Germinal center (tissue), 1 donor: ENCODE results near the gene TMC4.

Experiments
- DNase-seq: peaks from one replicate; pipeline ENCODE4 v3.0.0; 2012; ENCODE audit warnings: mixed read lengths, low spot score

Gene TMC4

DNA sequence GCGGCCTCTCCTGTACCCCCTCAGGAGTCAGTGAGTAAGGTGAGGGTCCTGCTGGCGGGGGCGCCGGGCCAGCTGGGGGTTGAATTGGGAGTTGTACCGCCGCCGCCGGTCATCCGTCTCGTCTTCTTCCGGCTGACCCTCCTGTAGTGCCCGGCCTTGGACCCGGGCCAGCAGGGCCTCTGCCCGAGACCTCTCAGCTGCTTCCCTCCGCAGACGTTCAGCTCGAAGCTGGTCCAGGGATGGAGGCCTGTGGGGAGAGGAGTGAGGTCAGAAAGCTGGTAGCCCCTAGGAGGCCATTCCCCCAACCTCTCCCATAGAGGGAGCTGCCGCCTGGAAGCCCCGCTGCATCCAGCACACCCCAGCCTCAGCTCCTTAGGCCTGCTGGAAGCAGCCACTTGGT is 17.3 kb downstream of the TMC4 start:
- no peak for DNase-seq

- no peak for DNase-seq
These were observed 18.2 kb downstream of the TMC4 start for GRCh38 chr19:54154603-54155345.

DNA sequence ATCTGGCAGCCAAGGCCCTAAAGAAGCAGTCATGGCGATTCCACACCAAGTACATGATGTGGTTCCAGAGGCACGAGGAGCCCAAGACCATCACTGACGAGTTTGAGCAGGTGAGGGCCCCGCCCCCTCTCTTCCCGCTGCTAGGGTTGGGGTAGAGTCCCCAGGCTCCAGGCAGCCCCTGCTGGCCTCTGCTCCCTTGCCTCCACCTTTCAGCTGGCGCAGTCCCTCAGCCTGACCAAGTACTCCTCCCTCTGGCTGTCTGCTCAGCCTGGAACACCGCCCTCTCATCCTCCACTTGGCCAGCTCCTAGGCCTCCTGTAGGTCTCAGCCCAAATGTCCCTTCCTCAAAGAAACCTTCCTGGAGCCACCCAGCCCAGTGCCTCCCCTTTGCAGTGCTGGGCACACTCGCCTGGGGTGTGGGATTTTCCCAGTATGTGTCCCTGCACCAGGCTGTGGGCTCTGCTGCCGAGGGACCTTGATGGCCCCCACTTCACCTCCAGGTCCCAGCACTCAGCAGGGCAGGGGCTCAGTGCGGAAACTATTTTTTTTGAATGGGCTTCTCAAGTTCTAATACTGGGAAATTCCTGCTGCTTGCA is 19.1 kb downstream of the TMC4 start:
- DNase-seq = no peak

- DNase-seq = no peak
These were observed 20.0 kb downstream of the TMC4 start for GRCh38 chr19:54152878-54153524.

- no peak for DNase-seq
These were observed 20.7 kb downstream of the TMC4 start for GRCh38 chr19:54152267-54152666.

DNA sequence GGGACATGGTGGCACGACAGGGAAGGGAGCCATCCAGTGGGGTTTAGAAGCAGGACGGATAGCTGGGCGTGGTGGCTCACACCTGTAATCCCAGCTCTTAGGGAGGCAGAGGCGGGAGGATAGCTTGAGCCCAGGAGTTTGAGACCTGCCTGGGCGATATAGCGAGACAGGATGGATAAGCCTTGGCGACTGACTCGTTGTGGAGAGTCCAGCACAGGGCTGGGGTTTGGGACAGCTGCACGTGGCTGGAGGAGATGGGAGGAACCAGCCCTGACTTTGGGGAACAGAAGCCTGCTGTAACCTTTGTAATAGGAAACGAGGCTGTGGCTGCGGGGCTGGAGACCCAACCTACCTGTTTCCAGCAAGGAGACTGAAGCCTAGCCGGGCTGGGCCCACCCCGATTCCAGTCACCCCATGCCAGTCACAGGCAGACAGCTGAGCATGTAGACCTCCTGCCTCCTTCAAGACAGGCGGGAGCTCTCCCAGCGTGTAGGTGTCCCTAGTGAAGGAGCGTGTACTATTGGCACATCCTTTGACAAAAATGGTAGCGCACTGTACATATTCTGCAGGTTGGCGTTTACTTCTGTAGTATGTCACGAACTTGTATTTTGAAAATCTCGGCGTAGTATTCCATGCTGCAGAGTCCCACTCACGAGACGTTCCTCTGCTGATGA is 21.5 kb downstream of the TMC4 start:
- no peak for DNase-seq

- no peak for DNase-seq
These were observed 23.7 kb downstream of the TMC4 start for GRCh38 chr19:54149021-54149812.

DNA sequence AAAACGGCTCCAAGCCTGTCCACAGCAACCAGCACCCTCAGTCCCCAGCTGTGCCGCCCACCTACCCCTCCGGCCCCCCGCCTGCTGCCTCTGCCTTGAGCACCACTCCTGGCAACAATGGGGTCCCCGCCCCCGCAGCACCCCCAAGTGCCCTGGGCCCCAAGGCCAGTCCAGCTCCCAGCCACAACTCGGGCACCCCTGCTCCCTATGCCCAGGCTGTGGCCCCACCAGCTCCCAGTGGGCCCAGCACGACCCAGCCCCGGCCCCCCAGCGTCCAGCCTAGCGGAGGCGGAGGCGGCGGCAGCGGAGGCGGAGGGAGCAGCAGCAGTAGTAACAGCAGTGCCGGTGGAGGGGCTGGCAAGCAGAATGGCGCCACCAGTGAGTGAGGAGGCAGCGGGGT is 24.8 kb downstream of the TMC4 start:
- no peak for DNase-seq

DNA sequence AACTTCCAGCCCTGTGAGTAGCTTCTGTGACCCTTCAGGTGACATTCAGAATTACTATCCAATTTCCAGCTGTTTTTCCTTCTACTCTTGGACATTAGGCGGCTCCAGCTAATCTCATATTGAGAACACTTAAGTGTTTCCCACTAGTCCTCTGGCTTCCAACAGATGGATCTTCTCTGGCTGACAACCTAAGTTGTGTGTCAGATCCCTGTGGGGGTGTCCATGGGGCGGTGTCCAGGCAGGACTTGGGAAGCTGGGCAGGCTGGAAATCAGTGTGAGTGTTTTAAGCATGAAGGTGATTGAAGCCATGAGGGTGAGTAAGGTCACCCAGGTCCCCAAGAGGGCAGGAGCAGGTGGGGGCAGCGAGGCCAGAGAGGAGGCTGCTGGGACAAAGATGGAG is 25.3 kb downstream of the TMC4 start:
- no peak for DNase-seq

GRCh38 chr19:54145541-54146158 is 27.3 kb downstream of the TMC4 start:
- no peak for DNase-seq

DNA sequence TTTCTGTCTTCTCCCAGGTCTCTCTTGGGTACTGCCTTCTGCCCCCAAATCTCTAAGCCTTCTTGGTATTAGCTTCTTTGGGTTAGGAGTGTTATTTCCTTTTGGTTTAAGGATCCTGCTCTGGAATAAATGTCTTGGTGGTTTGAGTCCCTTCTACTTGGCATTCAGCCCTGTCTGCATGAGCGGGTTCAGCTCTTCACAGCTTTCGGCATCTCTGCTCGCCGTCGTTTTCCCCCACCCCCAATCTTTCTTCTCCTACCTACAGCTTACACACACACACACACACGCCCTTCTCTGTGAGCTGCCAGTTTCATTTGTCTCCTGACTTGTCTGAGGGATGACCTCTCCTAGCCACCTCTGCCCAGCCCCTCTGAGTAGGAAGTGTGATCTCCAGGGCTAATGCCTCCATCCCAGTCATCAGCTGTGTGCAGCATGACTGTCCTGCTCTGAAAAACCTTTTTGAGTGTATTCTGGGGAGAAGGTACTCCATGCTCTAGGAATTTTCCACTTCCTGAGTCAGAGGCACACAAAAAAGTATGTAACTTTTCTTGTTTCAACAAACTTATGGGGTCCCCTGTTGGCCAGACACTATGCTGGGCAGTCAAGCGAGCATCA is 30.7 kb downstream of the TMC4 start:
- DNase-seq = no peak

GRCh38 chr19:54141356-54141755 is 31.6 kb downstream of the TMC4 start:
- no peak for DNase-seq

DNA sequence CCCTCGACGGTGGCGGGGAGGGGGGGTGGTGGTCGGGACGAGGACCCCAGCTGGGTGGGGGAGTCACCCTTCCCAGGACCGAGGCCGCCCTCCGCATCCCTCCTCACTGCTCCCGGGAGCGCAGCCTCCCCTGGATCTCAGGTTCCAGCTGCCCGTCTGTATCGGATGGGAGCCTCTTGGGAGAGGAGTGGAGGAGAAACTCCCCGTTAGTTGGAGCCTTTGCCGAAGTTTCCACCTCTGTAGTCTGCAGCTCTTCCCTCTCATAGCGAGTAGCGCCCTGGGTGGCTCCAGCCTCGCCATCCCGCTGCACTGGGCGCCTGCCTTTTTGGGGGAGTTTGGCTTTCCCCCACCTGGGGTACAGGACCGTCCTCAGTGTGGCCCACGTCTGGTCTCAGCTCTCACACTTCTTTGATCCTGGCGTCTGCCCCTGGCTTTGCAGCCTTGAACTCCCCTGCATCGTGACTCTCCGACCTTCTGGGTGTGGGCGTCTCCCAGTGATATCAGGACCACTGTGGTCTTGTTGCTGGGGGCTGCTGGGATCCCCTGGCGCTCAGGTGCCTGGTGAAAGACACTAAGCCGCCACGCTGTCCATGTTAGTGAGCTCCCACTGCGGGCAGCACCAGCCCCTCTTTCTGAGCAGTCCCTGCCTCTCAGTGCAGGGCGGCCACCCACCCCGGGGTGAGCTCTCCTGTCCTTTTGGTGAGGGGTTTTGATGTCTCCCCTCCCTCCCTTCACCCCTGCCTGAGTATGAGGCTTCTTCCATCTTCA is 34.3 kb downstream of the TMC4 start:
- no peak for DNase-seq

DNA sequence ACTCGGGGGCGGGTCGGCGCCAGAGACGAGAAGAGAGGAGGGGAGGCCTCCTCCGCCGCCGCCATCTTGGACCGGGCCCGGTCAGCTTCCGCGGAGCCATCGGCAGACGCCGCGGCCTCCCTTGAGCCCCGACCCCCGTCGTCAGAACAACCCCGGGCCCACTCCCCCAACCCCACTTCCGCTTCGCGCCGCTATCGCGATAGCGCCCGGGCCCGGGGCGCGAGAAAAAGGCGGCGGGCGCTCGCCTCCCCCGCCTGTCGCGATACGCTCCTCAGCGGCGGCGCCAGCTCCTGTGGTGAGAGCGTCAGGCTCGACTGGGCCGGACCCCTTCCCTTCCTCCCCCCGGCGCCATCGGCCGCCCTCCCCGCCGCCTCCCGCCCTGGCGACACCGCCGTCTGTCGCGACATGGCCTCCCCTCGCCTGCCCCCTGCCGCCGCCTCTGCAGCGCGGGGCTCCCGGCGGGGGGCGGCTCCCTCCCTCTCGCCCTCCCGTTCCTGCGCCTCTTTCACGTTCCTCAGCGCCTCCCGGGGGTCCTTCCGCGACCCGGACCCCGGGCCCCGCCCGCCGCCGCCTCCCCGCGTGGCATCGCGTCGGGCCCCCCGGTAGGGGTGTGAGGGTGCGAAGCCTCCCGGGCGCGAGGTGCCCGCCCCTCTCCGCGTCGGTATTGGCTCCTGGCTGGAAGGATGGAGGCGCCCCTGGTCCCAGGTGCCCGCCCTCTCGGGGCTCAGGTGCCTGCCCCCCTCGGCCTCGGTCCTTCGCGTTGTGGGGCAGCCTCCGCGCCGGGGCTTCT is 35.1 kb downstream of the TMC4 start, which contains the start of gene CNOT3:
TSS of gene CNOT3 (plus strand) at position 64 of the 790 bp plus-strand sequence. CDS start 5,217 bp downstream, outside the sequence.
- DNase-seq = peak; percentile 47

GRCh38 chr19:54136864-54137698 is 35.9 kb downstream of the TMC4 start:
- DNase-seq = peak; percentile 99

GRCh38 chr19:54136086-54136863 is 36.7 kb downstream of the TMC4 start:
- DNase-seq = no peak

GRCh38 chr19:54133957-54134590 is 38.9 kb downstream of the TMC4 start:
- DNase-seq = no peak
